ENCODE results near the gene MAP4K4.

MAP4K4 gene

GRCh38 chr2:101775636-101776035, 78.1 kb downstream of the MAP4K4 start:
- Mint-ChIP-seq H3K4me3 (no peak overlapping the region), H3K4me1 (peaks cover 93% of the 10 kb centered on the region), H3K27ac (peak overlapping the region in 1 of 2 donors; percentile 5), H3K27me3 (no peaks in the 10 kb centered on the region), H3K9me3 (no peaks in the 10 kb centered on the region)
- DNase-seq (no peak), ATAC-seq (no peak)

- H3K27me3 Mint-ChIP-seq = no peaks in the 10 kb centered on the region
- no peak overlapping the region for H3K27ac Mint-ChIP-seq
- DNase-seq = no peak
- H3K4me3 Mint-ChIP-seq = no peak overlapping the region
- no peak for ATAC-seq
- no peaks in the 10 kb centered on the region for H3K9me3 Mint-ChIP-seq
- peaks cover 93% of the 10 kb centered on the region for H3K4me1 Mint-ChIP-seq
Measured at GRCh38 chr2:101776172-101777043, 78.9 kb downstream of the MAP4K4 start.

GRCh38 chr2:101777337-101777736, 79.8 kb downstream of the MAP4K4 start:
- Mint-ChIP-seq H3K4me3 (no peak overlapping the region), H3K9me3 (no peaks in the 10 kb centered on the region), H3K27me3 (no peaks in the 10 kb centered on the region), H3K27ac (no peak overlapping the region), H3K4me1 (peaks cover 93% of the 10 kb centered on the region)
- no peak for DNase-seq
- peak; percentile 55 for ATAC-seq

- peaks cover 93% of the 10 kb centered on the region for H3K4me1 Mint-ChIP-seq
- H3K27me3 Mint-ChIP-seq = no peaks in the 10 kb centered on the region
- ATAC-seq (no peak), DNase-seq (no peak)
- H3K4me3 Mint-ChIP-seq = no peak overlapping the region
- no peak overlapping the region for H3K27ac Mint-ChIP-seq
- no peaks in the 10 kb centered on the region for H3K9me3 Mint-ChIP-seq
Measured at GRCh38 chr2:101778102-101778501, 80.6 kb downstream of the MAP4K4 start.

GRCh38 chr2:101779190-101779589, 81.7 kb downstream of the MAP4K4 start:
- no peak for DNase-seq

GRCh38 chr2:101779656-101780055, 82.1 kb downstream of the MAP4K4 start:
- DNase-seq (no peak), ATAC-seq (peak; percentile 68)
- Mint-ChIP-seq H3K4me1 (peaks cover 89% of the 10 kb centered on the region), H3K9me3 (no peaks in the 10 kb centered on the region), H3K27me3 (no peaks in the 10 kb centered on the region), H3K27ac (no peak overlapping the region), H3K4me3 (peak overlapping the region; percentile 43 to 46)

More at GRCh38 chr2:101779190-101779589, 81.7 kb downstream of the MAP4K4 start:
- Mint-ChIP-seq H3K27ac (no peak overlapping the region), H3K27me3 (no peaks in the 10 kb centered on the region), H3K4me3 (peak overlapping the region; percentile 43 to 46), H3K4me1 (peaks cover 93% of the 10 kb centered on the region), H3K9me3 (no peaks in the 10 kb centered on the region)
- ATAC-seq = no peak

- Mint-ChIP-seq H3K9me3 (no peaks in the 10 kb centered on the region), H3K4me1 (peaks cover 82% of the 10 kb centered on the region), H3K4me3 (peak overlapping the region; percentile 12 to 74), H3K27me3 (no peaks in the 10 kb centered on the region), H3K27ac (peak overlapping the region in 1 of 2 donors; percentile 86)
- DNase-seq (no peak), ATAC-seq (no peak)
Measured at GRCh38 chr2:101781326-101781725, 83.8 kb downstream of the MAP4K4 start.

GRCh38 chr2:101781791-101782426, 84.4 kb downstream of the MAP4K4 start:
- Mint-ChIP-seq H3K27ac (peak overlapping the region in 1 of 2 donors; percentile 86), H3K4me1 (peaks cover 86% of the 10 kb centered on the region), H3K27me3 (no peaks in the 10 kb centered on the region), H3K9me3 (no peaks in the 10 kb centered on the region), H3K4me3 (peak overlapping the region; percentile 12 to 74)
- ATAC-seq (peak; percentile 77), DNase-seq (no peak)

- no peak for ATAC-seq
Measured at GRCh38 chr2:101782427-101782792, 84.9 kb downstream of the MAP4K4 start.

GRCh38 chr2:101787097-101787496, 89.6 kb downstream of the MAP4K4 start:
- Mint-ChIP-seq H3K4me1 (peaks cover 75% of the 10 kb centered on the region), H3K4me3 (no peak overlapping the region), H3K27me3 (no peaks in the 10 kb centered on the region), H3K9me3 (no peaks in the 10 kb centered on the region), H3K27ac (no peak overlapping the region)
- DNase-seq = no peak
- ATAC-seq = no peak

More at GRCh38 chr2:101782427-101782792, 84.9 kb downstream of the MAP4K4 start:
- no peaks in the 10 kb centered on the region for H3K9me3 Mint-ChIP-seq
- H3K27me3 Mint-ChIP-seq = no peaks in the 10 kb centered on the region
- H3K4me1 Mint-ChIP-seq = peaks cover 86% of the 10 kb centered on the region
- H3K4me3 Mint-ChIP-seq = peak overlapping the region; percentile 12 to 74
- no peak overlapping the region for H3K27ac Mint-ChIP-seq
- no peak for DNase-seq

- peak; percentile 74 for ATAC-seq
- Mint-ChIP-seq H3K4me3 (peak overlapping the region; percentile 11 to 39), H3K9me3 (no peaks in the 10 kb centered on the region), H3K27me3 (no peaks in the 10 kb centered on the region), H3K27ac (peak overlapping the region in 1 of 2 donors; percentile 31), H3K4me1 (peaks cover 68% of the 10 kb centered on the region)
- DNase-seq = no peak
Measured at GRCh38 chr2:101788565-101788964, 91.1 kb downstream of the MAP4K4 start.

- DNase-seq (no peak), ATAC-seq (peak; percentile 82)
- Mint-ChIP-seq H3K27ac (peak overlapping the region in 1 of 2 donors; percentile 23), H3K9me3 (no peaks in the 10 kb centered on the region), H3K27me3 (no peaks in the 10 kb centered on the region), H3K4me3 (peak overlapping the region in 1 of 2 donors; percentile 9), H3K4me1 (peaks cover 67% of the 10 kb centered on the region)
Measured at GRCh38 chr2:101788995-101789970, 91.8 kb downstream of the MAP4K4 start.

GRCh38 chr2:101790416-101790815, 92.9 kb downstream of the MAP4K4 start:
- Mint-ChIP-seq H3K9me3 (no peaks in the 10 kb centered on the region), H3K4me1 (peaks cover 60% of the 10 kb centered on the region), H3K27ac (no peak overlapping the region), H3K4me3 (no peak overlapping the region), H3K27me3 (no peaks in the 10 kb centered on the region)
- ATAC-seq = no peak
- DNase-seq = no peak

GRCh38 chr2:101790857-101791256, 93.3 kb downstream of the MAP4K4 start:
- DNase-seq (no peak), ATAC-seq (no peak)
- H3K27ac Mint-ChIP-seq = no peak overlapping the region
- H3K4me3 Mint-ChIP-seq = no peak overlapping the region
- peaks cover 60% of the 10 kb centered on the region for H3K4me1 Mint-ChIP-seq
- H3K27me3 Mint-ChIP-seq = no peaks in the 10 kb centered on the region
- H3K9me3 Mint-ChIP-seq = no peaks in the 10 kb centered on the region

GRCh38 chr2:101792208-101792607, 94.7 kb downstream of the MAP4K4 start:
- no peaks in the 10 kb centered on the region for H3K9me3 Mint-ChIP-seq
- H3K27me3 Mint-ChIP-seq = no peaks in the 10 kb centered on the region
- no peak overlapping the region for H3K4me3 Mint-ChIP-seq
- ATAC-seq = no peak
- DNase-seq = no peak
- peak overlapping the region in 1 of 2 donors; percentile 31 for H3K27ac Mint-ChIP-seq
- peaks cover 60% of the 10 kb centered on the region for H3K4me1 Mint-ChIP-seq

All from stimulated activated naive CD8-positive, alpha-beta T cell treated with anti-CD3 and anti-CD28 coated beads, Interleukin-15, amount 100 ng/mL, for 72 hours (primary cell).